HG03108 (cell line): ENCODE data around the gene HHATL.

Experiments
- ATAC-seq: cut with Tn5 transposase; IDR thresholded peaks from one replicate; pipeline ENCODE4 v1.9.1; 2021; ENCODE audit warnings: moderate library complexity; ENCODE audit not compliant: unreplicated experiment

Gene HHATL

GRCh38 chr3:42699511-42699971, 3.1 kb downstream of the HHATL start:
- no peak for ATAC-seq

GRCh38 chr3:42698911-42699230, 3.7 kb downstream of the HHATL start:
- ATAC-seq, result no peak

GRCh38 chr3:42698216-42698910, 4.2 kb downstream of the HHATL start:
- ATAC-seq, result no peak

GRCh38 chr3:42697289-42698051, 5.1 kb downstream of the HHATL start:
- no peak for ATAC-seq

- ATAC-seq, result no peak
Measured at GRCh38 chr3:42696356-42697288, 6.0 kb downstream of the HHATL start.

- ATAC-seq, result no peak
Measured at GRCh38 chr3:42694366-42694765, 8.2 kb downstream of the HHATL start.

- no peak for ATAC-seq
Measured at GRCh38 chr3:42693530-42693930, 9.1 kb downstream of the HHATL start.

- no peak for ATAC-seq
Measured at GRCh38 chr3:42692667-42693529, 9.7 kb downstream of the HHATL start.

- no peak for ATAC-seq
Measured at GRCh38 chr3:42691816-42692666, 10.6 kb downstream of the HHATL start.

- no peak for ATAC-seq
Measured at GRCh38 chr3:42690766-42691680, 11.6 kb downstream of the HHATL start.

GRCh38 chr3:42690191-42690590, 12.4 kb downstream of the HHATL start:
- no peak for ATAC-seq

GRCh38 chr3:42689421-42690014, 13.1 kb downstream of the HHATL start:
- no peak for ATAC-seq

GRCh38 chr3:42688487-42689420, 13.8 kb downstream of the HHATL start:
- ATAC-seq, result no peak

GRCh38 chr3:42688016-42688415, 14.6 kb downstream of the HHATL start:
- no peak for ATAC-seq

GRCh38 chr3:42686832-42687650, 15.6 kb downstream of the HHATL start:
- no peak for ATAC-seq
